Stimulated activated CD4-positive, alpha-beta T cell treated with anti-CD3 and anti-CD28 coated beads, Interleukin-1b, Interleukin-23, amount 100 ng/mL, for 48 hours (primary cell): Measurements from ENCODE around the gene CLDN8.

Experiments
- DNase-seq: peaks from one replicate; pipeline ENCODE4 v3.0.0-alpha.2; 2020

The CLDN8 gene

GRCh38 chr21:30194701-30195299 is 21.1 kb downstream of the CLDN8 start:
- DNase-seq = no peak

GRCh38 chr21:30193201-30193600 is 22.7 kb downstream of the CLDN8 start:
- DNase-seq = no peak

- no peak for DNase-seq
Observed at GRCh38 chr21:30190554-30190953, 25.3 kb downstream of the CLDN8 start.

GRCh38 chr21:30189773-30190172 is 26.1 kb downstream of the CLDN8 start:
- no peak for DNase-seq

- DNase-seq = no peak
Observed at GRCh38 chr21:30186242-30186641, 29.7 kb downstream of the CLDN8 start.

GRCh38 chr21:30168086-30168485 is 47.8 kb downstream of the CLDN8 start:
- DNase-seq = no peak

GRCh38 chr21:30166705-30167104 is 49.2 kb downstream of the CLDN8 start, which contains the start of gene CLDN17:
CLDN17 (minus strand) TSS chr21:30166805; CDS start chr21:30166617, 188 bp downstream.
- no peak for DNase-seq

GRCh38 chr21:30166171-30166570 is 49.7 kb downstream of the CLDN8 start:
- DNase-seq = no peak

GRCh38 chr21:30164796-30165195 is 51.1 kb downstream of the CLDN8 start:
- DNase-seq = no peak
